Activated T-helper 9 cell treated with anti-CD3 and anti-CD28 coated beads, Interleukin-2, amount 50 U/mL, for 16 hours (primary cell): ENCODE data around the gene SPEN.
"Not testable (repeated sequence)": the region's sequence is repeated elsewhere in the genome, so short reads cannot be mapped to it uniquely, and the experiment has no call there.

Experiments used
- DNase-seq: peaks from one replicate; pipeline ENCODE4 v3.0.0-alpha.2; 2020; ENCODE audit warnings: low read depth

The SPEN gene

GRCh38 chr1:15834406-15835204 lies 12.9 kb upstream of the SPEN start:
- peak; percentile 85 for DNase-seq

GRCh38 chr1:15835205-15835740 lies 12.2 kb upstream of the SPEN start:
- DNase-seq, result peak; percentile 35

GRCh38 chr1:15835741-15836510 lies 11.6 kb upstream of the SPEN start:
- DNase-seq, result peak; percentile 100

GRCh38 chr1:15836511-15836771 lies 11.1 kb upstream of the SPEN start:
- DNase-seq, result not testable (repeated sequence)

- no peak for DNase-seq
These were observed 10.5 kb upstream of the SPEN start for GRCh38 chr1:15836772-15837669.

GRCh38 chr1:15837931-15838330 lies 9.6 kb upstream of the SPEN start:
- no peak for DNase-seq

GRCh38 chr1:15838721-15839120 lies 8.8 kb upstream of the SPEN start:
- no peak for DNase-seq

- DNase-seq, result no peak
These were observed 3.5 kb upstream of the SPEN start for GRCh38 chr1:15843826-15844572.

GRCh38 chr1:15846056-15846455 lies 1.5 kb upstream of the SPEN start:
- DNase-seq, result not testable (repeated sequence)

GRCh38 chr1:15847893-15848142 lies 311 bp downstream of the SPEN start:
- no peak for DNase-seq

GRCh38 chr1:15848143-15848928 lies 829 bp downstream of the SPEN start:
- DNase-seq, result no peak

GRCh38 chr1:15848929-15849774 lies 1.6 kb downstream of the SPEN start:
- DNase-seq, result peak; percentile 60

- no peak for DNase-seq
These were observed 2.3 kb downstream of the SPEN start for GRCh38 chr1:15849775-15850324.

- DNase-seq, result no peak
These were observed 3.0 kb downstream of the SPEN start for GRCh38 chr1:15850471-15851001.

- DNase-seq, result no peak
These were observed 3.9 kb downstream of the SPEN start for GRCh38 chr1:15851210-15852035.

GRCh38 chr1:15852036-15852827 lies 4.7 kb downstream of the SPEN start:
- no peak for DNase-seq

- DNase-seq, result no peak
These were observed 5.4 kb downstream of the SPEN start for GRCh38 chr1:15852828-15853302.

- no peak for DNase-seq
These were observed 9.4 kb downstream of the SPEN start for GRCh38 chr1:15856888-15857287.
